Lower lobe of right lung (tissue), 2 donors: ENCODE data around the gene TNFRSF6B. TPM values are rescaled to one million over a fixed set of nuclear protein-coding genes. Genes with fewer than 3 reads are reported as not detected.
"Not testable (repeated sequence)": the region's sequence is repeated elsewhere in the genome, so short reads cannot be mapped to it uniquely, and the experiment has no call there.

Experiments
- ATAC-seq, 2 donors: fragments of 200-7000 bp; cut with Tn5 transposase; one replicate each; pipeline ENCODE4 v1.9.1; 2020 to 2022; ENCODE audit warnings: mild to moderate bottlenecking in 2 of 2, moderate library complexity in 2 of 2
- DNase-seq: peaks from one replicate; pipeline ENCODE4 v3.0.0-alpha.2; 2020
- H3K27ac ChIP-seq: fragments of 200-600 bp; one replicate; pipeline ENCODE4 v1.8.0; 2022
- H3K27me3 ChIP-seq: fragments of 200-600 bp; one replicate; pipeline ENCODE4 v1.8.0; 2022; ENCODE audit warnings: low read depth
- H3K36me3 ChIP-seq: fragments of 200-600 bp; one replicate; pipeline ENCODE4 v1.8.0; 2022; ENCODE audit warnings: mild to moderate bottlenecking
- H3K4me1 ChIP-seq: fragments of 200-600 bp; one replicate; pipeline ENCODE4 v1.8.0; 2022
- H3K4me3 ChIP-seq: fragments of 200-600 bp; one replicate; pipeline ENCODE4 v1.8.0; 2022; ENCODE audit warnings: mild to moderate bottlenecking
- H3K9me3 ChIP-seq: fragments of 200-600 bp; one replicate; pipeline ENCODE4 v1.8.0; 2022
- CTCF ChIP-seq: fragments of 200-600 bp; IDR thresholded peaks from one replicate; pipeline ENCODE4 v1.8.0; 2022; ENCODE audit warnings: antibody characterized with exemption, mild to moderate bottlenecking
- intact Hi-C: fragments of 100-400 bp; cut with DNase I; formaldehyde crosslinking; loops from one replicate; pipeline ENCODE4 v1.11.0; 2022
- total RNA-seq: library from RNA; stranded (reverse); fragmentation: NEBNext Ultra II Directional; extraction: Animal tissue kit (Norgen Biotek cat#: 25700); gene quantifications from one replicate; pipeline ENCODE4 v1.2.1, GENCODE V29; 2021
- donor health status: DM: no; HTN: yes; CAD: no; lungs with severe emphysema.

The TNFRSF6B gene
- total RNA-seq, 1 donor from 2014 or later: 5.3 TPM

- no peak for TF ChIP-seq CTCF
- intact Hi-C loops: no loop called here
- ATAC-seq: no peak
- DNase-seq: peak; percentile 49
- peak overlapping the region; percentile 85 for H3K27ac ChIP-seq
- peaks cover 3% of the 10 kb centered on the region for H3K27me3 ChIP-seq
- peaks cover 15% of the 10 kb centered on the region for H3K36me3 ChIP-seq
- H3K9me3 ChIP-seq: no peaks in the 10 kb centered on the region
- peaks cover 33% of the 10 kb centered on the region for H3K4me1 ChIP-seq
- H3K4me3 ChIP-seq: peak overlapping the region; percentile 91
Measured at GRCh38 chr20:63657260-63657936, 39.1 kb upstream of the TNFRSF6B start.

GRCh38 chr20:63657937-63658748 is 38.3 kb upstream of the TNFRSF6B start, which contains the start of gene RTEL1:
RTEL1 (plus strand) TSS chr20:63658312; CDS start chr20:63659403, 1,091 bp downstream.
- Histone ChIP-seq H3K4me3 (peak within 1 kb of the TSS; percentile 91), H3K9me3 (no peaks in the 10 kb centered on the region), H3K27ac (peak within 1 kb of the TSS; percentile 85), H3K36me3 (peaks cover 22% of the 10 kb centered on the region), H3K27me3 (no peaks in the 10 kb centered on the region), H3K4me1 (peaks cover 29% of the 10 kb centered on the region)
- DNase-seq (peak; percentile 95), ATAC-seq (peak; percentile 95 to 97)
- no peak for TF ChIP-seq CTCF
- intact Hi-C loops: no loop called here

- H3K4me1 ChIP-seq: peaks cover 26% of the 10 kb centered on the region
- H3K36me3 ChIP-seq: peaks cover 29% of the 10 kb centered on the region
- peak overlapping the region; percentile 85 for H3K27ac ChIP-seq
- peak; percentile 69 for DNase-seq
- peak overlapping the region; percentile 91 for H3K4me3 ChIP-seq
- H3K9me3 ChIP-seq: no peaks in the 10 kb centered on the region
- no peaks in the 10 kb centered on the region for H3K27me3 ChIP-seq
- ATAC-seq: peak; percentile 42 to 47
- intact Hi-C loops: no loop called here
- TF ChIP-seq CTCF: no peak
Measured at GRCh38 chr20:63658749-63659187, 37.7 kb upstream of the TNFRSF6B start.

- ATAC-seq: no peak
- no peak for DNase-seq
- H3K4me1 ChIP-seq: peaks cover 20% of the 10 kb centered on the region
- H3K4me3 ChIP-seq: peak overlapping the region; percentile 91
- peak overlapping the region; percentile 85 for H3K27ac ChIP-seq
- no peaks in the 10 kb centered on the region for H3K9me3 ChIP-seq
- intact Hi-C loops: no loop called here
- TF ChIP-seq CTCF: no peak
- H3K27me3 ChIP-seq: no peaks in the 10 kb centered on the region
- H3K36me3 ChIP-seq: peaks cover 33% of the 10 kb centered on the region
Measured at GRCh38 chr20:63659370-63659769, 37.1 kb upstream of the TNFRSF6B start.

- DNase-seq, H3K27me3 ChIP-seq, ATAC-seq, intact Hi-C loops, H3K4me3 ChIP-seq, H3K9me3 ChIP-seq, H3K27ac ChIP-seq: not testable (repeated sequence)
- peaks cover 18% of the 10 kb centered on the region for H3K4me1 ChIP-seq
- H3K36me3 ChIP-seq: peaks cover 33% of the 10 kb centered on the region
Measured at GRCh38 chr20:63660174-63660573, 36.3 kb upstream of the TNFRSF6B start.
